Colonic mucosa (tissue), 4 donors: Measurements from ENCODE around the gene EDDM13. TPM values are rescaled to one million over a fixed set of nuclear protein-coding genes. Genes with fewer than 3 reads are reported as not detected.

ENCODE experiments used
- DNase-seq: peaks from one replicate; pipeline ENCODE4 v3.0.0-alpha.2; 2020
- H3K27ac ChIP-seq: fragments of 200-600 bp; one replicate; pipeline ENCODE4 v1.8.0; 2021
- H3K27me3 ChIP-seq: fragments of 200-600 bp; one replicate; pipeline ENCODE4 v1.8.0; 2021
- H3K36me3 ChIP-seq: fragments of 200-600 bp; one replicate; pipeline ENCODE4 v1.8.0; 2021
- H3K4me1 ChIP-seq: fragments of 200-600 bp; one replicate; pipeline ENCODE4 v1.8.0; 2021; ENCODE audit warnings: mild to moderate bottlenecking
- H3K4me3 ChIP-seq: fragments of 200-600 bp; one replicate; pipeline ENCODE4 v1.8.0; 2021
- H3K9ac ChIP-seq, 2 donors: one replicate each; pipeline ENCODE4 v1.7.0; 2013; ENCODE audit warnings: control low read depth in 2 of 2, low read depth in 2 of 2, low read length in 2 of 2
- H3K9me3 ChIP-seq: fragments of 200-600 bp; one replicate; pipeline ENCODE4 v1.8.0; 2021
- CTCF ChIP-seq: fragments of 200-600 bp; IDR thresholded peaks from one replicate; pipeline ENCODE4 v1.8.0; 2022; ENCODE audit warnings: antibody characterized with exemption, mild to moderate bottlenecking
- intact Hi-C: fragments of 100-400 bp; cut with DNase I; formaldehyde crosslinking; loops from one replicate; pipeline ENCODE4 v1.14.1; 2022
- total RNA-seq, 2 donors: library from RNA; stranded (reverse); fragmentation: NEBNext Ultra II Directional in 1 of 2; extraction: Animal tissue kit (Norgen Biotek cat#: 25700) in 1 of 2; gene quantifications; one replicate each; pipeline ENCODE4 v1.2.1, GENCODE V29; 2021
- donor health status: healthy.
- donor health status: DM: no; HTN: no; CAD: no.
- donor health status: DM: no; HTN: no; CAD: no.

The EDDM13 gene
- total RNA-seq, 2 donors from 2014 or later, result not detected

GRCh38 chr19:56356944-56357343, 84.4 kb downstream of the EDDM13 start:
- no peaks in the 10 kb centered on the region for H3K36me3 ChIP-seq
- intact Hi-C loops, result no loop called here
- no peak overlapping the region for H3K27ac ChIP-seq
- H3K4me3 ChIP-seq, result no peak overlapping the region
- H3K9ac ChIP-seq, result no peak overlapping the region
- DNase-seq, result no peak
- H3K9me3 ChIP-seq, result no peaks in the 10 kb centered on the region
- H3K4me1 ChIP-seq, result no peaks in the 10 kb centered on the region
- H3K27me3 ChIP-seq, result no peaks in the 10 kb centered on the region
- TF ChIP-seq CTCF, result no peak

Other genes with a start within 250 kb of the EDDM13 start
- gene ZNF787, start 151.5 kb upstream of the EDDM13 start, total RNA-seq, result 10 to 100 TPM; 52.1 to 69.2 TPM
- 10 to 100 TPM; 20.5 to 50.9 TPM for gene ZNF444, start 131.5 kb upstream of the EDDM13 start, total RNA-seq
- gene GALP, start 96.7 kb upstream of the EDDM13 start, total RNA-seq, result not detected
- not detected for gene ZSCAN5B, start 75.0 kb upstream of the EDDM13 start, total RNA-seq
- gene ZSCAN5C, start 70.5 kb upstream of the EDDM13 start, total RNA-seq, result not detected
- 10 to 100 TPM in 1 of 2 donors, 1 to 10 TPM in 1; 9.8 to 12.1 TPM for gene ZSCAN5A, start 42.1 kb downstream of the EDDM13 start, total RNA-seq
- gene ZNF582, start 120.8 kb downstream of the EDDM13 start, total RNA-seq, result 1 to 10 TPM; 1.1 to 1.4 TPM
- 1 to 10 TPM; 1.3 to 2.1 TPM for gene ZNF583, start 131.6 kb downstream of the EDDM13 start, total RNA-seq
- 1 to 10 TPM; 1.1 to 1.3 TPM for gene ZNF667, start 204.6 kb downstream of the EDDM13 start, total RNA-seq
- 1 to 10 TPM; 2.1 to 4.2 TPM for gene ZNF471, start 235.1 kb downstream of the EDDM13 start, total RNA-seq